ENCODE measurements around the gene HSD11B1L.
A peak's percentile ranks its signal among the peaks of the same experiment; 100 is the strongest.
"Not testable (repeated sequence)": the region's sequence is repeated elsewhere in the genome, so short reads cannot be mapped to it uniquely, and the experiment has no call there.

Gene HSD11B1L

GRCh38 chr19:5703819-5704818 lies 23.3 kb downstream of the HSD11B1L start:
- DNase-seq, result no peak

- no peak for DNase-seq
These were observed 24.7 kb downstream of the HSD11B1L start for GRCh38 chr19:5705552-5705951.

- no peak for DNase-seq
These were observed 26.2 kb downstream of the HSD11B1L start for GRCh38 chr19:5706876-5707573.

GRCh38 chr19:5707576-5708575 lies 27.0 kb downstream of the HSD11B1L start:
- DNase-seq, result no peak

- DNase-seq, result no peak
These were observed 30.2 kb downstream of the HSD11B1L start for GRCh38 chr19:5711025-5711424.

GRCh38 chr19:5711713-5712161 lies 30.9 kb downstream of the HSD11B1L start:
- no peak for DNase-seq

- no peak for DNase-seq
These were observed 32.4 kb downstream of the HSD11B1L start for GRCh38 chr19:5713228-5713627.

GRCh38 chr19:5714816-5715215 lies 34.0 kb downstream of the HSD11B1L start:
- DNase-seq, result no peak

- DNase-seq, result no peak
These were observed 36.5 kb downstream of the HSD11B1L start for GRCh38 chr19:5717215-5717935.

- no peak for DNase-seq
These were observed 37.3 kb downstream of the HSD11B1L start for GRCh38 chr19:5718037-5718578.

GRCh38 chr19:5718579-5719273 lies 37.9 kb downstream of the HSD11B1L start:
- DNase-seq, result peak; percentile 59

- DNase-seq, result no peak
These were observed 38.6 kb downstream of the HSD11B1L start for GRCh38 chr19:5719274-5719960.

GRCh38 chr19:5719961-5720790 lies 39.3 kb downstream of the HSD11B1L start, which contains the start of the genes CATSPERD and LONP1:
Gene CATSPERD (plus strand): TSS chr19:5720637. CDS start chr19:5720738, 101 bp downstream.
Gene LONP1 (minus strand): TSS chr19:5720146. CDS start chr19:5720132, 14 bp downstream.
- DNase-seq, result peak; percentile 96

GRCh38 chr19:5727453-5728050 lies 46.7 kb downstream of the HSD11B1L start:
- no peak for DNase-seq

- DNase-seq, result not testable (repeated sequence)
These were observed 52.3 kb downstream of the HSD11B1L start for GRCh38 chr19:5733172-5733571.

Measured in amniotic stem cell (primary cell).